Gastrocnemius medialis (tissue), 4 donors: ENCODE data around the gene TENM3. TPM values are rescaled to one million over a fixed set of nuclear protein-coding genes. Genes with fewer than 3 reads are reported as not detected.

Experiments
- ATAC-seq, 2 donors: fragments of 150-250 bp; one replicate each; pipeline ENCODE4 v1.9.1; 2016
- DNase-seq, 2 donors: peaks; one replicate each; pipeline ENCODE4 v3.0.0-alpha.2; 2019
- H3K27ac ChIP-seq, 4 donors: fragments of 200-600 bp; sonication (generic); 1 replicate in 1 of 4; 2 replicates in 3 of 4; pipeline ENCODE4 v1.5.1; 2016 to 2018; ENCODE audit warnings: mild to moderate bottlenecking in 2 of 4, moderate library complexity in 1 of 4
- H3K27me3 ChIP-seq, 3 donors: fragments of 200-600 bp; sonication (generic) in 2 of 3; 1 replicate in 1 of 3; 2 replicates in 2 of 3; pipeline versions ENCODE4 v1.5.1 to v1.6.0; 2016 to 2019; ENCODE audit warnings: mild to moderate bottlenecking in 1 of 3, moderate library complexity in 1 of 3
- H3K36me3 ChIP-seq, 2 donors: fragments of 200-600 bp; sonication (generic) in 1 of 2; one replicate each; pipeline ENCODE4 v1.5.1; 2017 to 2018
- H3K4me1 ChIP-seq, 2 donors: fragments of 200-600 bp; sonication (generic) in 1 of 2; one replicate each; pipeline ENCODE4 v1.5.1; 2016 to 2017; ENCODE audit warnings: mild to moderate bottlenecking in 2 of 2
- H3K4me3 ChIP-seq, 4 donors: fragments of 200-600 bp; sonication (generic) in 3 of 4; 1 replicate in 1 of 4; 2 replicates in 3 of 4; pipeline ENCODE4 v1.5.1; 2016 to 2019; ENCODE audit warnings: mild to moderate bottlenecking in 2 of 4
- H3K9me3 ChIP-seq, 3 donors: fragments of 200-600 bp; sonication (generic) in 2 of 3; 1 replicate in 1 of 3; 2 replicates in 2 of 3; pipeline ENCODE4 v1.5.1; 2016 to 2019
- POLR2A ChIP-seq, 2 donors: fragments of 450-650 bp; IDR thresholded peaks; one replicate each; pipeline ENCODE4 v1.6.1; 2017; ENCODE audit warnings: antibody characterized with exemption in 2 of 2, mild to moderate bottlenecking in 2 of 2, moderate library complexity in 2 of 2
- in situ Hi-C, 4 donors: fragments of 200-750 bp; cut with MboI; loops; one replicate each; pipeline versions ENCODE4 v1.15.0 to v1.8.0; 2017; ENCODE audit warnings: low sequenced_read_pairs in 4 of 4
- intact Hi-C: fragments of 100-400 bp; cut with DNase I; formaldehyde crosslinking; loops from one replicate; pipeline ENCODE4 v1.15.1; 2023; ENCODE audit warnings: low total_unique reads
- total RNA-seq, 4 donors: library from RNA; depleted of rRNA; stranded (reverse); fragments of >200 nt; gene quantifications; one replicate each; pipeline versions ENCODE4 v1.1.0 to v1.2.3, GENCODE V29; 2016
- TF ChIP-seq, protein P1 (sequence below), 5 experiments: fragments of 450-650 bp in 3 of 5; fragments of 200-600 bp in 2 of 5; sonication (generic) in 2 of 5; IDR thresholded peaks in 4 of 5; conservative IDR thresholded peaks in 1 of 5; 1 replicate in 4 of 5; 2 replicates in 1 of 5; pipeline ENCODE4 v1.5.1; 2016 to 2019; ENCODE audit warnings: antibody characterized with exemption in 5 of 5, mild to moderate bottlenecking in 3 of 5, moderate library complexity in 3 of 5

TENM3 gene
- total RNA-seq, 4 donors from 2014 or later: 8.3 to 16.2 (median 12.3) TPM

DNA sequence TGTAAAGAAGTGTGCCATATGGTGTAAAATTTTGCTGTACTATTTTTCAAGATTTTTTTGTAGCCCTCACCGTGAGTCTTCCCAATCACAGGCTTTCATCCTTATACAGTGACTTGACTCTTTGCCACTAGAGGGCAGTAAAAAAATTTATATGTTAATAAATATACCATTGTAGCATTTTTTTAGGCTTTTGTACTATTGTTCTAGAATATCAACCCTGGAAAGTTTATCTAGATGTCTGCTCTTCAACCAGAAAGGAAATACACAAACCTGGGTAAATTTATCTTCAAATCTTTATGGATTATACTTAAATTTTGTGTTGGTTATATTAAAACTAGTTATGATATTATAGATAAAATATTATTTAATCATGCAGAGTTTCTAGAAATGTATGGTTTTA is 235.3 kb downstream of the TENM3 start:
- ATAC-seq (no peak), DNase-seq (no peak)
- Histone ChIP-seq H3K9me3 (no peaks in the 10 kb centered on the region), H3K36me3 (no peaks in the 10 kb centered on the region), H3K4me1 (peaks cover 10 to 14% of the 10 kb centered on the region in 2 donors), H3K27ac (no peak overlapping the region), H3K27me3 (no peaks in the 10 kb centered on the region), H3K4me3 (no peak overlapping the region)
- intact Hi-C loops: loop anchor here (2.0 kb wide), 1 partner anchor 328 kb away; no protein-coding TSS in a partner anchor
- in situ Hi-C loops: no loop called here
- TF ChIP-seq, protein P1, sequence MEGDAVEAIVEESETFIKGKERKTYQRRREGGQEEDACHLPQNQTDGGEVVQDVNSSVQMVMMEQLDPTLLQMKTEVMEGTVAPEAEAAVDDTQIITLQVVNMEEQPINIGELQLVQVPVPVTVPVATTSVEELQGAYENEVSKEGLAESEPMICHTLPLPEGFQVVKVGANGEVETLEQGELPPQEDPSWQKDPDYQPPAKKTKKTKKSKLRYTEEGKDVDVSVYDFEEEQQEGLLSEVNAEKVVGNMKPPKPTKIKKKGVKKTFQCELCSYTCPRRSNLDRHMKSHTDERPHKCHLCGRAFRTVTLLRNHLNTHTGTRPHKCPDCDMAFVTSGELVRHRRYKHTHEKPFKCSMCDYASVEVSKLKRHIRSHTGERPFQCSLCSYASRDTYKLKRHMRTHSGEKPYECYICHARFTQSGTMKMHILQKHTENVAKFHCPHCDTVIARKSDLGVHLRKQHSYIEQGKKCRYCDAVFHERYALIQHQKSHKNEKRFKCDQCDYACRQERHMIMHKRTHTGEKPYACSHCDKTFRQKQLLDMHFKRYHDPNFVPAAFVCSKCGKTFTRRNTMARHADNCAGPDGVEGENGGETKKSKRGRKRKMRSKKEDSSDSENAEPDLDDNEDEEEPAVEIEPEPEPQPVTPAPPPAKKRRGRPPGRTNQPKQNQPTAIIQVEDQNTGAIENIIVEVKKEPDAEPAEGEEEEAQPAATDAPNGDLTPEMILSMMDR (IDR thresholded peaks at IDR 0.05 in 4 of 5, conservative IDR thresholded peaks at IDR 0.05 in 1 of 5): peak in 4 of 5 experiments; percentile 21 to 69 (median 41)
- TF ChIP-seq POLR2A (IDR thresholded peaks at IDR 0.05): no peak

DNA sequence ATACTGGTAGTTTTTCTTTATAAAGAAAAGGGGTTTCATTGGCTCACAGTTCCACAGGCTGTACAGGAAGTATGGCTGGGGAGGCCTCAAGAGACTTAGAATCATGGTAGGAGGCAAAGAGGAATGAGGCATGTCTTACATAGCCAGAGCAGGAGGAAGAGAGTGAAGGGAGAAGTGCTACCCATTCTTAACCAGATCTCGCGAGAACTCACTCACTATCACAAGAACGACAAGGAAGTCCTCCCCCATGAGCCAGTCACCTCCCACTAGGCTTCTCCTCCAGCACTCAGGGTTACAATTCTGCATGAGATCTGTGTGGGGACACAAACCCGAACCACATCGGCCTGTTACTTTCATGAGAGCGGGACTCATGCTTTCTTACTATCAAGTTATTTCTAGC is 240.5 kb downstream of the TENM3 start:
- Histone ChIP-seq H3K27ac (no peak overlapping the region), H3K36me3 (no peaks in the 10 kb centered on the region), H3K27me3 (no peaks in the 10 kb centered on the region), H3K4me3 (no peak overlapping the region), H3K9me3 (no peaks in the 10 kb centered on the region), H3K4me1 (no peaks in the 10 kb centered on the region)
- intact Hi-C loops: no loop called here
- no peak for ATAC-seq
- no peak for DNase-seq
- in situ Hi-C loops: no loop called here
- TF ChIP-seq POLR2A (IDR thresholded peaks at IDR 0.05): no peak
- TF ChIP-seq, protein P1 (IDR thresholded peaks at IDR 0.05 in 4 of 5, conservative IDR thresholded peaks at IDR 0.05 in 1 of 5): no peak

DNA sequence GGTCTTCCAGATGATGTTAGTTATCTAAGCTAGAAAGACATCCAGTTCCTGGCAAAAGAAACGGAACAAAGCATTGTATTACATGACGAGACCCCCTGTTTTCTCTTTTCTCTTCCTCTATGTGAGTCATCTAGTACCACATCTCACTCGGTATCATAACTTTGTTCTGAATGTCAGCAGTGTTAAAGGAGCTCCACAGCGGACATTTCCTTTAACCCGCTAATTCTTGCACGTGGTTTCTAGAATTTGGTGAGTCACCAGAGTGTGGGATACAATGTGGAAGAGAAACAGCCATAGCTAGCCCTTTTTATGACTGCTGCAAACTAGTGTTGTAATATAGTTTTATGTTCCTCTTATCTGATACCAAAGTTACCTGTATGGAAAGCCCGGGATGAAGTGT is 243.7 kb downstream of the TENM3 start:
- no peaks in the 10 kb centered on the region for H3K9me3 ChIP-seq
- H3K36me3 ChIP-seq: no peaks in the 10 kb centered on the region
- ATAC-seq (no peak), DNase-seq (no peak)
- no peaks in the 10 kb centered on the region for H3K27me3 ChIP-seq
- in situ Hi-C loops: no loop called here
- peaks cover 0 to 4% of the 10 kb centered on the region in 2 donors for H3K4me1 ChIP-seq
- H3K27ac ChIP-seq: no peak overlapping the region
- intact Hi-C loops: no loop called here
- TF ChIP-seq, protein P1 (IDR thresholded peaks at IDR 0.05 in 4 of 5, conservative IDR thresholded peaks at IDR 0.05 in 1 of 5): no peak
- no peak for TF ChIP-seq POLR2A (IDR thresholded peaks at IDR 0.05)
- no peak overlapping the region for H3K4me3 ChIP-seq

DNA sequence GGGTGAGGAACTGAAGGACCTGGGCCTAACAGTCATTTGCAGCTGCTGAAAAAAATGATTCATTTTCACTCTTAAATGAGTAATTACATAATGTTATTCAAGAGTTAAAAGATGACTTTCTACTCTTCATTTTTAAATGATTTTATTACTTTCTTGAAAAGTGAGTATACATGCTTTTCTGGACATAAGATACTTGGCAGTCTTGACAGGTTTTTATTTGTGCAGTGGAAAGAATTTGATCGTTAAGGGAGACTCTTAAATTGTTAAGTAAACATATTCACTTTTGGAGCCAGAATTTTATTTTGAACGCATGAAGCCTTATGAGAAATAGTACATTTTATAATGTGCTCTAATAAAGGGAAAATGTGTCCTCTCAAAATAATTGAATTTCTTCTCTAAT is 245.7 kb downstream of the TENM3 start:
- intact Hi-C loops (no loop called here), in situ Hi-C loops (no loop called here)
- Histone ChIP-seq H3K9me3 (no peaks in the 10 kb centered on the region), H3K36me3 (no peaks in the 10 kb centered on the region), H3K4me1 (peaks cover 16 to 23% of the 10 kb centered on the region in 2 donors), H3K27ac (no peak overlapping the region), H3K4me3 (no peak overlapping the region), H3K27me3 (no peaks in the 10 kb centered on the region)
- no peak for ATAC-seq
- no peak for DNase-seq
- TF ChIP-seq, protein P1 (IDR thresholded peaks at IDR 0.05 in 4 of 5, conservative IDR thresholded peaks at IDR 0.05 in 1 of 5): no peak
- TF ChIP-seq POLR2A (IDR thresholded peaks at IDR 0.05): no peak

DNA sequence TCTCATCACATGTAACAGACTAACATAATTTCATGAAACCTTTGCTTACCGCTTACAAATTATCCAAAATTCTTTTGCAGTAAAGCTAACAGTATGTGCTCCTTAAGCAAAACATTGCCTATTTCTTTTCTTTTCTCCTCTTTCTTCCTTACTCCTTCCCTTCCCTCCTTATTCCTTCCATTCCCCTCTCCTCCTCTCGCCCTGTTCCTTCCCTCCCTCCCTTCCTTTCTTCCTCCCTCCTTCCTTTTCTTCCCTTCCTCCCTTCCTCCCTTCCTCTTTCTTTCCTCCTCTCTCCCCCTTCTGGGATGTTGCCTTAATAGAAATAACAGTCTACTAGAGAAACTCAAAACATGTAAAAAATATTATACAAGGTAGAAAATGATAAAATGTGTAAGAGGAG is 246.4 kb downstream of the TENM3 start:
- Histone ChIP-seq H3K4me3 (no peak overlapping the region), H3K9me3 (no peaks in the 10 kb centered on the region), H3K36me3 (no peaks in the 10 kb centered on the region), H3K4me1 (peaks cover 17 to 23% of the 10 kb centered on the region in 2 donors), H3K27me3 (no peaks in the 10 kb centered on the region), H3K27ac (no peak overlapping the region)
- no peak for DNase-seq
- no peak for TF ChIP-seq POLR2A (IDR thresholded peaks at IDR 0.05)
- TF ChIP-seq, protein P1 (IDR thresholded peaks at IDR 0.05 in 4 of 5, conservative IDR thresholded peaks at IDR 0.05 in 1 of 5): no peak
- ATAC-seq: no peak
- in situ Hi-C loops (no loop called here), intact Hi-C loops (no loop called here)
